Measurements from ENCODE around the gene ZNF783.
"Not testable (repeated sequence)": the region's sequence is repeated elsewhere in the genome, so short reads cannot be mapped to it uniquely, and the experiment has no call there.

ZNF783 gene

GRCh38 chr7:149306854-149307253, 44.9 kb downstream of the ZNF783 start:
- no peak for DNase-seq

GRCh38 chr7:149307775-149308501, 45.9 kb downstream of the ZNF783 start:
- no peak for DNase-seq

- DNase-seq = peak; percentile 41
These were observed 48.3 kb downstream of the ZNF783 start for GRCh38 chr7:149310113-149310836.

GRCh38 chr7:149310990-149311573, 49.1 kb downstream of the ZNF783 start:
- no peak for DNase-seq

- no peak for DNase-seq
These were observed 52.0 kb downstream of the ZNF783 start for GRCh38 chr7:149313981-149314380.

GRCh38 chr7:149316606-149317005, 54.6 kb downstream of the ZNF783 start:
- DNase-seq = no peak

- DNase-seq = no peak
These were observed 55.5 kb downstream of the ZNF783 start for GRCh38 chr7:149317496-149317895.

- DNase-seq = no peak
These were observed 56.1 kb downstream of the ZNF783 start for GRCh38 chr7:149317986-149318672.

- no peak for DNase-seq
These were observed 57.4 kb downstream of the ZNF783 start for GRCh38 chr7:149319376-149319775.

GRCh38 chr7:149320313-149321124, 58.5 kb downstream of the ZNF783 start:
- no peak for DNase-seq

- DNase-seq = not testable (repeated sequence)
These were observed 59.3 kb downstream of the ZNF783 start for GRCh38 chr7:149321125-149321905.

GRCh38 chr7:149321978-149322541, 60.1 kb downstream of the ZNF783 start:
- no peak for DNase-seq

GRCh38 chr7:149322737-149323136, 60.7 kb downstream of the ZNF783 start:
- DNase-seq = no peak

GRCh38 chr7:149325248-149325647, 63.3 kb downstream of the ZNF783 start:
- DNase-seq = no peak

GRCh38 chr7:149329265-149329664, 67.3 kb downstream of the ZNF783 start:
- no peak for DNase-seq

GRCh38 chr7:149329766-149330334, 67.9 kb downstream of the ZNF783 start:
- DNase-seq = no peak

- no peak for DNase-seq
These were observed 69.0 kb downstream of the ZNF783 start for GRCh38 chr7:149330914-149331567.

GRCh38 chr7:149332602-149333320, 70.8 kb downstream of the ZNF783 start:
- DNase-seq = not testable (repeated sequence)

- DNase-seq = no peak
These were observed 71.3 kb downstream of the ZNF783 start for GRCh38 chr7:149333321-149333717.

- DNase-seq = no peak
These were observed 72.2 kb downstream of the ZNF783 start for GRCh38 chr7:149334219-149334618.

Data from CD4-positive, alpha-beta T cell treated with Interleukin-10 for 1 hour (primary cell).